ENCODE data around the gene IQCH. TPM values are rescaled to one million over a fixed set of nuclear protein-coding genes. Genes with fewer than 3 reads are reported as not detected.
"Not testable (repeated sequence)": the region's sequence is repeated elsewhere in the genome, so short reads cannot be mapped to it uniquely, and the experiment has no call there.

IQCH gene
- total RNA-seq, 2 donors from 2014 or later: 5.8 to 9.5 TPM

DNA sequence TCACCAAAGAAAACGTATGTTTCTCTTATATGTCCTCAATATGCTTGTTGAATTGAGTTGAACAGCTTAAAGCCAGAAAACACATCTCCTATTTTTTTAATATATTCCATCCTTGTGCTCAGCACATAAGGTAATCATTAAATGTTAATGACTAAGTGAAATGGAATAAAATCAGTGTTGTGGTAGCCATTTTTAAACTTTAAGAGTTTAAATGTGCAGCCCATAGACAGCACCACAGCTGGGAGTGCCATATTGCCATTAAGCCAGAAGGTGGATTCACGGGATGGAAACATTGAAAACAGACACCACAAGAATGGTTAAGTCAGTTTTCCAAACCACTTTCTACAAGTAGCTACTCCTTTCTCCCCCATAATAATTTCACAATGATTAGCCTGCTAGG is 189.5 kb downstream of the IQCH start:
- TF ChIP-seq, protein P1, sequence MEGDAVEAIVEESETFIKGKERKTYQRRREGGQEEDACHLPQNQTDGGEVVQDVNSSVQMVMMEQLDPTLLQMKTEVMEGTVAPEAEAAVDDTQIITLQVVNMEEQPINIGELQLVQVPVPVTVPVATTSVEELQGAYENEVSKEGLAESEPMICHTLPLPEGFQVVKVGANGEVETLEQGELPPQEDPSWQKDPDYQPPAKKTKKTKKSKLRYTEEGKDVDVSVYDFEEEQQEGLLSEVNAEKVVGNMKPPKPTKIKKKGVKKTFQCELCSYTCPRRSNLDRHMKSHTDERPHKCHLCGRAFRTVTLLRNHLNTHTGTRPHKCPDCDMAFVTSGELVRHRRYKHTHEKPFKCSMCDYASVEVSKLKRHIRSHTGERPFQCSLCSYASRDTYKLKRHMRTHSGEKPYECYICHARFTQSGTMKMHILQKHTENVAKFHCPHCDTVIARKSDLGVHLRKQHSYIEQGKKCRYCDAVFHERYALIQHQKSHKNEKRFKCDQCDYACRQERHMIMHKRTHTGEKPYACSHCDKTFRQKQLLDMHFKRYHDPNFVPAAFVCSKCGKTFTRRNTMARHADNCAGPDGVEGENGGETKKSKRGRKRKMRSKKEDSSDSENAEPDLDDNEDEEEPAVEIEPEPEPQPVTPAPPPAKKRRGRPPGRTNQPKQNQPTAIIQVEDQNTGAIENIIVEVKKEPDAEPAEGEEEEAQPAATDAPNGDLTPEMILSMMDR (IDR thresholded peaks at IDR 0.05): no peak
- TF ChIP-seq POLR2AphosphoS5 (IDR thresholded peaks at IDR 0.05) (no peak), POLR2A (IDR thresholded peaks at IDR 0.05) (no peak)
- no peak for DNase-seq (ENCODE audit: low spot score)
- H3K4me1 ChIP-seq (replicated peaks): no peaks in the 10 kb centered on the region
- intact Hi-C loops (cut with DNase I): no loop called here
- WGBS: 92% methylated on average over 2 of the region's 2 CpGs
- no peak overlapping the region for H3K27ac ChIP-seq
- no peaks in the 10 kb centered on the region for H3K9me3 ChIP-seq
- no peaks in the 10 kb centered on the region for H3K27me3 ChIP-seq (replicated peaks; ENCODE audit: insufficient read depth)
- H3K4me3 ChIP-seq: no peak overlapping the region
- no peaks in the 10 kb centered on the region for H3K36me3 ChIP-seq

DNA sequence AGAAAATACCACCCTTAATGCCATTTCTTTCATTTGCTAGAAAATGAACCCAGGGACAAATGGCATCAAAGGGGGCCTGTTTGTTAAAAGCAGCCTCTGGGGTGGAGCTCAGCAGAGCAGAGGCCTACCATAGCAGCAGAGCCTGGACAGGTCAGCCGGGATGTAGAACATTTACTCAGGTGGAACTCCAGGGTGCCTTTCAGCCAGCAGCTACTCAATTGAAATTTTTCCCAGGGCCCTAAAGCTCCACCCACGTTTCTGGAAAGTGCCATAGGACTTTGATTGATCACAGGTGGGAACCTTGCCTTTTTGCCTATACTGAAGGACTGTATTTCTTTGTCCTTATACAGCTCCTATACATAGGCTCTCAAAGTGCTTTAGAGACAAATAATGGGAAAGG is 191.9 kb downstream of the IQCH start:
- H3K4me1 ChIP-seq (replicated peaks): no peaks in the 10 kb centered on the region
- TF ChIP-seq, protein P1 (IDR thresholded peaks at IDR 0.05): no peak
- TF ChIP-seq POLR2AphosphoS5 (IDR thresholded peaks at IDR 0.05): no peak
- TF ChIP-seq POLR2A (IDR thresholded peaks at IDR 0.05): no peak
- no peaks in the 10 kb centered on the region for H3K9me3 ChIP-seq
- no peaks in the 10 kb centered on the region for H3K27me3 ChIP-seq (replicated peaks; ENCODE audit: insufficient read depth)
- no peak overlapping the region for H3K4me3 ChIP-seq
- H3K27ac ChIP-seq: no peak overlapping the region
- no peaks in the 10 kb centered on the region for H3K36me3 ChIP-seq
- DNase-seq (ENCODE audit: low spot score): no peak
- 79% methylated on average over 2 of the region's 2 CpGs for WGBS
- intact Hi-C loops (cut with DNase I): no loop called here

DNA sequence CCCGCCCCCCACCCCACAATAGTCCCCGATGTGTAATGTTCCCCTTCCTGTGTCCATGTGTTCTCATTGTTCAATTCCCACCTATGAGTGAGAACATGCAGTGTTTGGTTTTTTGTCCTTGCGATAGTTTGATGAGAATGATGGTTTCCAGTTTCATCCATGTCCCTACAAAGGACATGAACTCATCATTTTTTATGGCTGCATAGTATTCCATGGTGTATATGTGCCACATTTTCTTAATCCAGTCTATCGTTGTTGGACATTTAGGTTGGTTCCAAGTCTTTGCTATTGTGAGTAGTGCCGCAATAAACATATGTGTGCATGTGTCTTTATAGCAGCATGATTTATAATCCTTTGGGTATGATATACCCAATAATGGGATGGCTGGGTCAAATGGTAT is 193.8 kb downstream of the IQCH start:
- H3K27me3 ChIP-seq (replicated peaks; ENCODE audit: insufficient read depth); H3K4me3 ChIP-seq; H3K36me3 ChIP-seq; H3K9me3 ChIP-seq; H3K4me1 ChIP-seq (replicated peaks); intact Hi-C loops (cut with DNase I); DNase-seq (ENCODE audit: low spot score); H3K27ac ChIP-seq: not testable (repeated sequence)
- 100% methylated on average over 3 of the region's 5 CpGs for WGBS

DNA sequence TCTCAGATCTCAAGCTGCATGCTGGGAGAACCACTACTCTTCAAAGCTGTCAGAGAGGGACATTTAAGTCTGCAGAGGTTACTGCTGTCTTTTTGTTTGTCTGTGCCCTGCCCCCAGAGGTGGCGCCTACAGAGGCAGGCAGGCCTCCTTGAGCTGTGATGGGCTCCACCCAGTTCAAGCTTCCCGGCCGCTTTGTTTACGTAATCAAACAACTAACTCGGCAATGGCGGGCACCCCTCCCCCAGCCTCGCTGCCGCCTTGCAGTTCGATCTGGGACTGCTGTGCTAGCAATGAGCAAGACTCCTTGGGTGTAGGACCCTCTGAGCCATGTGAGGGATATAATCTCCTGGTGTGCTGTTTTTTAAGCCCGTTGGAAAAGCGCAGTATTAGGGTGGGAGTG is 199.1 kb downstream of the IQCH start:
- H3K27ac ChIP-seq; H3K9me3 ChIP-seq; H3K4me1 ChIP-seq (replicated peaks); intact Hi-C loops (cut with DNase I); H3K36me3 ChIP-seq; H3K4me3 ChIP-seq; DNase-seq (ENCODE audit: low spot score); H3K27me3 ChIP-seq (replicated peaks; ENCODE audit: insufficient read depth): not testable (repeated sequence)
- 98% methylated on average over 11 of the region's 11 CpGs for WGBS

DNA sequence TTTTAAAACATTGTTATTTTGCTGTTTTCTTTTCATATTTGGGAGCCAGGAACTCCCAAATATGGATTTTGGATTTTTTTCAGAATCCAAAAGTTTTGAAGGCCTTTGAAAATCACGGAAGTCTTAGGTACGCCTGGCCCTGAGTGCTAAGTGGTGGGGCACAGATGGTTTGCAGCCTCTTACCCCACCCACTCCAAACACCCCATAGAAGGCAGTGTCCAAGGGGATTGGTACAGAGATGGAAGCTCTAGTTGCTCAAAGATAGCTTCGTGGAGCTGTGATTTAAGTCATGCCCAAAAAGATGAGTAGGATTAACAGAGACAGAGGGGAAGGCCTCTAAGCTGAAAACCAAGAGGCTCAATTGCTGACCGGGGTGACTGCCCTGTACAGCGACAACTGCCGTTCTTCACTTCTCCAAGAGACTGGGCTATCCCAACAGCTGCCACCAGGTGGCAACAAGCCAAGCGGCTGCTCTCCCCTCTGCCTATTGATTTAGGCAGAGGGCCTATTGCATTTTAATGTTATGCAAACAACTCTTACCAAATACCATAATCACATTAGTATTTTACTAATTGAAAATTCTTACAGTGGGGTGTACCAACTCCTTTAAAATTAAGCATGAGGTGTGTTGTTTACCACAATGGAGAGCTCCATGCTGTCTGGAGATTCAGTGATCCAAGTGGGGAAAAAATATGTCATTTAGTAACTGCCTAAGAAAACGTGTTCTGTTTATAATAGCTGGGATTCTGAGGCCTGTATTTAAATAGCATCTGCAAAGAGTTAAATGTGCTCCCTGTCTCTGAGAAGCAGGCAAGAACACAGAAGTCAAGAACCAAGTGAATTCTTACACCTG is 202.3 kb downstream of the IQCH start:
- Histone ChIP-seq H3K27me3 (replicated peaks; ENCODE audit: insufficient read depth) (no peaks in the 10 kb centered on the region), H3K4me1 (replicated peaks) (no peaks in the 10 kb centered on the region), H3K4me3 (no peak overlapping the region), H3K27ac (no peak overlapping the region), H3K36me3 (no peaks in the 10 kb centered on the region), H3K9me3 (no peaks in the 10 kb centered on the region)
- no peak for TF ChIP-seq POLR2A (IDR thresholded peaks at IDR 0.05)
- TF ChIP-seq, protein P1 (IDR thresholded peaks at IDR 0.05): peak; percentile 72 to 78 (median 76)
- peak; percentile 53 for TF ChIP-seq POLR2AphosphoS5 (IDR thresholded peaks at IDR 0.05)
- intact Hi-C loops (cut with DNase I): loop anchor here (2.0 kb wide), 1 partner anchor 374 kb away; no protein-coding TSS in a partner anchor
- peak; percentile 77 for DNase-seq (ENCODE audit: low spot score)
- 30% methylated on average over 8 of the region's 8 CpGs for WGBS
